Keratinocyte (primary cell): ENCODE results near the gene MID1. TPM values are rescaled to one million over a fixed set of nuclear protein-coding genes. Genes with fewer than 3 reads are reported as not detected.
A peak's percentile ranks its signal among the peaks of the same experiment; 100 is the strongest.

Source experiments
- DNase-seq: peaks from one replicate; pipeline ENCODE4 v3.0.0-alpha.2; 2011; ENCODE audit warnings: low read depth, missing footprints, low spot score
- FAIRE-seq: peaks from 2 replicates; lab custom pipeline; 2011; peaks lifted over from hg19 to GRCh38; lab: Jason Lieb, UNC
- H2AFZ ChIP-seq: 2 replicates; pipeline ENCODE4 v1.6.0; 2012; ENCODE audit warnings: low read length, control low read depth, inconsistent platforms; ENCODE audit not compliant: control insufficient read depth
- H3K27ac ChIP-seq: 2 replicates; pipeline ENCODE4 v1.5.1; 2011; ENCODE audit warnings: low read length; ENCODE audit not compliant: control insufficient read depth, insufficient read depth
- H3K27me3 ChIP-seq: 3 replicates; pipeline ENCODE4 v1.6.0; 2011; ENCODE audit warnings: low read length; ENCODE audit not compliant: control insufficient read depth, insufficient read depth; ENCODE audit errors: extremely low read depth
- H3K36me3 ChIP-seq, 2 experiments: 2 replicates in 1 of 2; 3 replicates in 1 of 2; pipeline ENCODE4 v1.5.1; 2011; ENCODE audit warnings: low read length in 2 of 2, mild to moderate bottlenecking in 1 of 2; ENCODE audit not compliant: control insufficient read depth in 2 of 2, insufficient read depth in 2 of 2; ENCODE audit errors: extremely low read depth in 1 of 2
- H3K4me1 ChIP-seq: 3 replicates; pipeline ENCODE4 v1.5.1; 2011; ENCODE audit warnings: low read length; ENCODE audit not compliant: control insufficient read depth, insufficient read depth; ENCODE audit errors: extremely low read depth
- H3K4me2 ChIP-seq: 3 replicates; pipeline ENCODE4 v1.6.0; 2011; ENCODE audit warnings: low read depth, low read length; ENCODE audit not compliant: control insufficient read depth, insufficient read depth; ENCODE audit errors: extremely low read depth
- H3K4me3 ChIP-seq, 3 experiments: fragments of 200-600 bp in 1 of 3; sonication (generic) in 1 of 3; 2 replicates in 2 of 3; 3 replicates in 1 of 3; pipeline ENCODE4 v1.5.1; 2011 to 2016; ENCODE audit warnings: low read length in 3 of 3, mild to moderate bottlenecking in 3 of 3, control low read depth in 2 of 3, inconsistent platforms in 1 of 3, low read depth in 1 of 3, mixed read lengths in 1 of 3, mixed run types in 1 of 3, moderate library complexity in 1 of 3; ENCODE audit not compliant: control insufficient read depth in 2 of 3, insufficient read depth in 2 of 3; ENCODE audit errors: extremely low read depth in 1 of 3
- H3K79me2 ChIP-seq: 2 replicates; pipeline ENCODE4 v1.6.0; 2012; ENCODE audit warnings: low read length; ENCODE audit not compliant: control insufficient read depth, insufficient read depth
- H3K9ac ChIP-seq: 3 replicates; pipeline ENCODE4 v1.6.0; 2011; ENCODE audit warnings: low read length; ENCODE audit not compliant: control insufficient read depth, insufficient read depth; ENCODE audit errors: extremely low read depth
- H3K9me1 ChIP-seq: 3 replicates; pipeline ENCODE4 v1.6.0; 2011; ENCODE audit warnings: low read length; ENCODE audit not compliant: control insufficient read depth, insufficient read depth; ENCODE audit errors: extremely low read depth
- H3K9me3 ChIP-seq: 2 replicates; pipeline ENCODE4 v1.5.1; 2012; ENCODE audit warnings: low read depth, low read length; ENCODE audit not compliant: control insufficient read depth
- H4K20me1 ChIP-seq: 3 replicates; pipeline ENCODE4 v1.6.0; 2011; ENCODE audit warnings: low read length; ENCODE audit not compliant: control insufficient read depth, insufficient read depth; ENCODE audit errors: extremely low read depth
- CTCF ChIP-seq, 3 experiments: IDR thresholded peaks in 1 of 3; conservative IDR thresholded peaks in 1 of 3; optimal IDR thresholded peaks in 1 of 3; 2 replicates in 2 of 3; 3 replicates in 1 of 3; pipeline versions ENCODE3 to v1.5.1; 2011; ENCODE audit warnings: low read length in 3 of 3, mild to moderate bottlenecking in 3 of 3, moderate library complexity in 2 of 3, control low read depth in 1 of 3, inconsistent platforms in 1 of 3; ENCODE audit not compliant: insufficient read depth in 2 of 3; ENCODE audit errors: extremely low read depth in 1 of 3
- EZH2 ChIP-seq: IDR thresholded peaks from one replicate; pipeline ENCODE4 v1.6.1; 2012; ENCODE audit warnings: inconsistent platforms, mild to moderate bottlenecking, low read length, moderate library complexity
- dilution Hi-C: fragments of 300-500 bp; cut with MboI; formaldehyde crosslinking; loops from one replicate; pipeline ENCODE4 v1.7.0; 2020; ENCODE audit warnings: low sequenced_read_pairs; ENCODE audit not compliant: extremely low pct_ligation_motif_present
- polyA plus RNA-seq, 5 experiments: library from polyadenylated mRNA; depleted of rRNA in 3 of 5; stranded (reverse) in 3 of 5; stranded (forward) in 1 of 5; unstranded in 1 of 5; fragments of >200 nt; gene quantifications; 1 replicate in 1 of 5; 2 replicates in 3 of 5; 3 replicates in 1 of 5; pipeline versions ENCODE4 v1.2.1 to v1.2.3, GENCODE V29; 2011 to 2012; ENCODE audit warnings: missing spikeins in 2 of 5, low read depth in 1 of 5, low replicate concordance in 1 of 5

The MID1 gene
- polyA plus RNA-seq, 1 donor (not counting 4 experiments of a cell fraction or from before 2014, with no cell fraction given), result 9.2 TPM

DNA sequence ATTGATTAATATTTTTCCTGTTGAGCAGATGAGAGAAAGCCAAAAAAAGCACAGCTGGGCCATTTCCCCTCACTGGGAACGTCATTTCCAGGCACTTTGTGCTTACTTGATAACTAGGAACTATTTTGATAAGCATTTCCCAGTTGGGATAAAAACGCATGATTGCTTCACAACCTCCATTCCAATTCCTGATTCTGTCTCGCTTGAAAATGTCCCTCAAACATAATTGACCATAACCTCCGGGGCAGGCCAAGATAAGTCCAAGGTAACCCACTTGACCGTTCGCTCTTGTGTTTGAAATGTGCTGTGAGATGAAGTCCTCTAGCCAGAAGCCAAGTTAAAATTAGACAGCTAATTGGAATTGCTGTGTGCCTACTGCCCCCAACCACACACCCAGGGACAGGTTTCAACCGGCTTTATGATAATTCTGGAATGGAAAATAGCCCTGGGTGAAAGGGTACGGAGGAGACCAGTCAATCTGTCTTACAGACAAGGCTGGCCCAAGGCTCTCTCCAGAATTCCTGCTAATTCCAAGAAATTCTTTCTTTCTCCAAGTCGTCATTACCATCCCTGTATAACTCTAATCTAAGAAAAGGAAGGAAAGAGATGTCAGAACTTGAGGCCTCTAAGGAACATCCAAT lies 137.1 kb downstream of the MID1 start:
- H3K4me3 ChIP-seq, result no peak overlapping the region
- H3K9me3 ChIP-seq, result no peaks in the 10 kb centered on the region
- no peak overlapping the region for H3K27ac ChIP-seq
- no peak overlapping the region for H3K9ac ChIP-seq
- FAIRE-seq (no peak), DNase-seq (no peak)
- TF ChIP-seq CTCF (optimal IDR thresholded peaks at IDR 0.05 in 1 of 3, IDR thresholded peaks at IDR 0.05 in 1 of 3, conservative IDR thresholded peaks at IDR 0.05 in 1 of 3; ENCODE audit: extremely low read depth in 1 of 3, insufficient read depth in 2 of 3, low read length in 3 of 3) (no peak), EZH2 (no peak)
- peak overlapping the region; percentile 19 for H3K4me2 ChIP-seq
- no peaks in the 10 kb centered on the region for H4K20me1 ChIP-seq
- H3K27me3 ChIP-seq, result no peaks in the 10 kb centered on the region
- dilution Hi-C loops, result no loop called here
- no peaks in the 10 kb centered on the region for H3K36me3 ChIP-seq
- H3K79me2 ChIP-seq, result no peaks in the 10 kb centered on the region
- peaks cover 23% of the 10 kb centered on the region for H3K4me1 ChIP-seq
- H3K9me1 ChIP-seq, result no peaks in the 10 kb centered on the region
- no peak overlapping the region for H2AFZ ChIP-seq

- no peaks in the 10 kb centered on the region for H3K27me3 ChIP-seq
- H3K36me3 ChIP-seq, result no peaks in the 10 kb centered on the region
- H3K4me2 ChIP-seq, result no peak overlapping the region
- no peak overlapping the region for H3K27ac ChIP-seq
- H3K4me1 ChIP-seq, result peaks cover 23% of the 10 kb centered on the region
- no peak overlapping the region for H3K9ac ChIP-seq
- no peaks in the 10 kb centered on the region for H3K79me2 ChIP-seq
- no peak for FAIRE-seq
- no peak for DNase-seq
- TF ChIP-seq CTCF (optimal IDR thresholded peaks at IDR 0.05 in 1 of 3, IDR thresholded peaks at IDR 0.05 in 1 of 3, conservative IDR thresholded peaks at IDR 0.05 in 1 of 3; ENCODE audit: extremely low read depth in 1 of 3, insufficient read depth in 2 of 3, low read length in 3 of 3) (no peak), EZH2 (no peak)
- no peak overlapping the region for H3K4me3 ChIP-seq
- dilution Hi-C loops, result no loop called here
- H3K9me1 ChIP-seq, result no peaks in the 10 kb centered on the region
- H2AFZ ChIP-seq, result no peak overlapping the region
- H4K20me1 ChIP-seq, result no peaks in the 10 kb centered on the region
- H3K9me3 ChIP-seq, result no peaks in the 10 kb centered on the region
These were observed 137.7 kb downstream of the MID1 start for GRCh38 chrX:10482708-10483107.
